Activated T-cell treated with anti-CD3 and anti-CD28 coated beads, Interleukin-2, amount 50 U/mL, for 4 hours (primary cell): ENCODE measurements around the gene FAM13A. TPM values are rescaled to one million over a fixed set of nuclear protein-coding genes. Genes with fewer than 3 reads are reported as not detected.

Experiments used
- ATAC-seq, 2 donors: fragments of 200-7000 bp; cut with Tn5 transposase; one replicate each; pipeline ENCODE4 v1.10.0; 2021
- DNase-seq: peaks from one replicate; pipeline ENCODE4 v3.0.0-alpha.2; 2020
- H3K27me3 Mint-ChIP-seq: one replicate; pipeline ENCODE4 v1.8.0; 2021; ENCODE audit warnings: low read depth, mixed read lengths
- H3K36me3 Mint-ChIP-seq: one replicate; pipeline ENCODE4 v1.8.0; 2022; ENCODE audit warnings: mixed read lengths; ENCODE audit not compliant: insufficient read depth
- H3K4me1 Mint-ChIP-seq: one replicate; pipeline ENCODE4 v1.8.0; 2021; ENCODE audit warnings: low read depth, mixed read lengths
- H3K4me3 Mint-ChIP-seq: one replicate; pipeline ENCODE4 v1.8.0; 2021; ENCODE audit warnings: mild to moderate bottlenecking, moderate library complexity, mixed read lengths
- H3K9me3 Mint-ChIP-seq: one replicate; pipeline ENCODE4 v1.8.0; 2021; ENCODE audit warnings: mixed read lengths
- total RNA-seq, 3 donors: library from RNA; stranded (reverse); gene quantifications; one replicate each; pipeline ENCODE4 v1.2.1, GENCODE V29; 2021

The FAM13A gene
- total RNA-seq, 3 donors from 2014 or later = 0.38 to 0.86 (median 0.63) TPM

DNA sequence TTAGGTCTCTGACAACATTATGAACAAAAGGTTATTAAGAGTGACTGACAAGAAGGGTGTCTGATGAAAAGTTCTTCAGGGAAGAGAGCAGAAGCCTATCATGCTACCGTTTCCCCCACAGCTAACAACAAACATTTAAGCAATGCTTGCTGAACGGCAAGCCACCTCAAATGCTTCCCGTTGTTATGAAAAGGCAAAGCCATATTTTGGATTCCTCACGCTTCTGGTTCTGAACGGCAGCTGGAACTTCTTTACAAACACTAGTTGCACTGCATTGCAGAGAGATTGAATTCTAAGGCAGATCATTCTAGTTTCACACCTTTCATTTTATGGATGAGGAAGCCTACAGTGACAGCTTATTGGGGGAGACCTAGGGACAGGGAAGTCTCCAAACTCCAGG is 310.8 kb downstream of the FAM13A start:
- no peak for ATAC-seq
- H3K9me3 Mint-ChIP-seq = no peaks in the 10 kb centered on the region
- H3K4me1 Mint-ChIP-seq = no peaks in the 10 kb centered on the region
- H3K36me3 Mint-ChIP-seq = peaks cover 18% of the 10 kb centered on the region
- DNase-seq = no peak
- H3K4me3 Mint-ChIP-seq = no peak overlapping the region
- no peaks in the 10 kb centered on the region for H3K27me3 Mint-ChIP-seq

GRCh38 chr4:88745581-88746163 is 311.3 kb downstream of the FAM13A start:
- no peaks in the 10 kb centered on the region for H3K9me3 Mint-ChIP-seq
- H3K4me3 Mint-ChIP-seq = no peak overlapping the region
- H3K36me3 Mint-ChIP-seq = peaks cover 18% of the 10 kb centered on the region
- DNase-seq = no peak
- no peak for ATAC-seq
- H3K27me3 Mint-ChIP-seq = no peaks in the 10 kb centered on the region
- H3K4me1 Mint-ChIP-seq = no peaks in the 10 kb centered on the region

DNA sequence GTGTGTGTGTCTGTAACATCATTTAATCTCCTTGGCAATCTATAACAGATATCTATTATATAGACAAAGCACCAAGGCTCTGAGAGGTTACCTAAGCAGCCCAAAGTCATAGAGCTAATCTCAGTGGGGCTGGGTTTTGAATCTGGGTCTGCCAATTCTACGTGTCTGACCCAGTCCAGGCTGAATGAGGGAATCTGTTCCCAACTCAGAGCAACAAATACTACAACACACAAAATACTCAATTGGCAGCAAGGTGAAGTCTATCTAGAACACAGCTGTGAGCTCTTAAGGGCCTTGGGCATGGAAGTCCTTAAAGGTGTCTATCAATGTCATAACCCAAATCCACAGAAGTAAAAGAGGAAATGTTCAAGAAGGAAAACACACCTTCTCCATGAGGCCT is 311.8 kb downstream of the FAM13A start:
- Mint-ChIP-seq H3K27me3 (no peaks in the 10 kb centered on the region), H3K4me3 (no peak overlapping the region), H3K4me1 (no peaks in the 10 kb centered on the region), H3K9me3 (no peaks in the 10 kb centered on the region), H3K36me3 (peaks cover 17% of the 10 kb centered on the region)
- no peak for ATAC-seq
- DNase-seq = no peak

- DNase-seq = no peak
- Mint-ChIP-seq H3K4me3 (no peak overlapping the region), H3K27me3 (no peaks in the 10 kb centered on the region), H3K36me3 (peaks cover 14% of the 10 kb centered on the region), H3K4me1 (no peaks in the 10 kb centered on the region), H3K9me3 (no peaks in the 10 kb centered on the region)
- no peak for ATAC-seq
Measured at GRCh38 chr4:88744609-88745008, 312.4 kb downstream of the FAM13A start.

- Mint-ChIP-seq H3K27me3 (no peaks in the 10 kb centered on the region), H3K36me3 (peaks cover 9% of the 10 kb centered on the region), H3K4me1 (peaks cover 1% of the 10 kb centered on the region), H3K4me3 (no peak overlapping the region), H3K9me3 (no peaks in the 10 kb centered on the region)
- no peak for DNase-seq
- ATAC-seq = no peak
Measured at GRCh38 chr4:88743696-88744095, 313.3 kb downstream of the FAM13A start.

DNA sequence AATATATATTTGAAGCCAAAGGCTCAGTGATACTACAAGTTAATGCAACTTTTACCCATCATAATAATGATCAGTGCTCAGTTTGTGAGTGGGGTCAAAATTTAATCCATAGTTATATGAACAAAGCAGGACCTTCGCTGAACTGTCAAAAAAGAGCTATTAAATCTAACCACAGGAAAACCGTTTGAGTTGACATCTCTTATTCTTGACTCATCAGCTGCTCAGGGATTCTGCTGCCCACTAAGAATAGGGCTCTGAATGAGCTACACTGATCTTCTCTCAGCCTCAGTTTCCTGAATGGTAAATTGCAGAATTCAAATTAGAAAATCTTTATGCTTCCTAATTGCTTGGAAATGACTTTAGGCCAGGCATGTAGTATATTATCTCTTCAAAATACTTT is 314.4 kb downstream of the FAM13A start:
- no peak for ATAC-seq
- DNase-seq = no peak
- Mint-ChIP-seq H3K36me3 (peaks cover 4% of the 10 kb centered on the region), H3K9me3 (no peaks in the 10 kb centered on the region), H3K27me3 (no peaks in the 10 kb centered on the region), H3K4me1 (peaks cover 9% of the 10 kb centered on the region), H3K4me3 (no peak overlapping the region)

DNA sequence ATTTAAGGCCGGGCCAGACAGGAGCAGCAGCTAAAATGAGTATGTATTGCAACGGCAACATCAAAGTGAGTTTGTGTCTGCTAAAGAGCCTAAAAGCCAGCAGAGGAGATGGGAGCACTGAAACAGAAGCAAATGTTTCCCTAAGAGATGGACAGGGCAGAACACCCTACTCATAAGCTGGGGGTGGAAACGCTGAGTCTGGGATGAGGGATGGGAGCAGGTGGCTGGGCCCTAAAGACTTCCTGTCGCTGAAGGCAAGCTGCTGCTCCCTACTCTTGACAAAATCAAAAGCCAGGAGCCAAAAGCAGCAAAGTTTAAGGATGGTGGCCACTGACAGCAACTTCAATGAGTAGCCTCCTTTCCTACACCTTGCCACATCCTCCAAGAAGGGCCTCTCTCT is 318.8 kb downstream of the FAM13A start:
- Mint-ChIP-seq H3K27me3 (no peaks in the 10 kb centered on the region), H3K4me3 (no peak overlapping the region), H3K4me1 (peaks cover 16% of the 10 kb centered on the region), H3K36me3 (no peaks in the 10 kb centered on the region), H3K9me3 (no peaks in the 10 kb centered on the region)
- DNase-seq = no peak
- ATAC-seq = no peak

GRCh38 chr4:88737307-88737941 is 319.6 kb downstream of the FAM13A start:
- Mint-ChIP-seq H3K27me3 (no peaks in the 10 kb centered on the region), H3K9me3 (no peaks in the 10 kb centered on the region), H3K4me1 (peaks cover 16% of the 10 kb centered on the region), H3K4me3 (peak overlapping the region; percentile 59), H3K36me3 (no peaks in the 10 kb centered on the region)
- DNase-seq (peak; percentile 7), ATAC-seq (peak; percentile 51 to 72)

GRCh38 chr4:88736264-88736663 is 320.7 kb downstream of the FAM13A start:
- Mint-ChIP-seq H3K36me3 (peaks cover under 1% of the 10 kb centered on the region), H3K4me3 (no peak overlapping the region), H3K4me1 (peaks cover 16% of the 10 kb centered on the region), H3K9me3 (no peaks in the 10 kb centered on the region), H3K27me3 (no peaks in the 10 kb centered on the region)
- no peak for ATAC-seq
- no peak for DNase-seq

- Mint-ChIP-seq H3K4me3 (no peak overlapping the region), H3K9me3 (no peaks in the 10 kb centered on the region), H3K4me1 (peaks cover 16% of the 10 kb centered on the region), H3K36me3 (peaks cover 1% of the 10 kb centered on the region), H3K27me3 (no peaks in the 10 kb centered on the region)
- no peak for ATAC-seq
- DNase-seq = no peak
Measured at GRCh38 chr4:88735564-88735963, 321.4 kb downstream of the FAM13A start.

DNA sequence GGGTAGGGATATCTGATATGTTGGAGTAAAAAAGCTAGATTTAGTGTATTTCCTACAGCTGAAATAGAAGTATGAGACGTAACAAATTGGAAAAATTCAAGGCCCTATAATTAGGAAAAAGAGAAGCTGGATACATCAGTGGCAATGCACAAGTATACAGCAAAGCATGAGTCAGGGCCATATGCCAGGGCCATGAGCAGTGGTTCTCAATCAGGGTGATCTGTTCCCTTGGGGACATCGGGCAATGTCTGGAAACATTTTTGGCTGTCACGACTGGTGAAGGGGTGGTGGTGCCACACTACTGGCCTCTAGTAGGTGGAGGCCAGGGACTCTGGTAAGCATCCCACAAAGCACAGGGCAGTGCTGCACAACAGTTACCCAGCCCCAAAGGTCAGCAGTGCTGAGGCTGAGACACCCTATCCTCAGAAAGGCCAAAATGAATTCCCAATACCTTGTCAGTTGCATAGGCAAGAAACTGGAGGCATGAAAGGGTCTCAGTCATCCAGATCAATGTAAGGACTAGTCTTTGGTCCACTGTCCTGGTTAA is 322.5 kb downstream of the FAM13A start:
- ATAC-seq = no peak
- H3K4me3 Mint-ChIP-seq = no peak overlapping the region
- no peak for DNase-seq
- no peaks in the 10 kb centered on the region for H3K27me3 Mint-ChIP-seq
- peaks cover 1% of the 10 kb centered on the region for H3K36me3 Mint-ChIP-seq
- H3K4me1 Mint-ChIP-seq = peaks cover 16% of the 10 kb centered on the region
- H3K9me3 Mint-ChIP-seq = no peaks in the 10 kb centered on the region

GRCh38 chr4:88732714-88733368 is 324.1 kb downstream of the FAM13A start:
- H3K4me3 Mint-ChIP-seq = no peak overlapping the region
- ATAC-seq (no peak), DNase-seq (no peak)
- H3K9me3 Mint-ChIP-seq = no peaks in the 10 kb centered on the region
- H3K27me3 Mint-ChIP-seq = no peaks in the 10 kb centered on the region
- peaks cover 9% of the 10 kb centered on the region for H3K4me1 Mint-ChIP-seq
- peaks cover 2% of the 10 kb centered on the region for H3K36me3 Mint-ChIP-seq

DNA sequence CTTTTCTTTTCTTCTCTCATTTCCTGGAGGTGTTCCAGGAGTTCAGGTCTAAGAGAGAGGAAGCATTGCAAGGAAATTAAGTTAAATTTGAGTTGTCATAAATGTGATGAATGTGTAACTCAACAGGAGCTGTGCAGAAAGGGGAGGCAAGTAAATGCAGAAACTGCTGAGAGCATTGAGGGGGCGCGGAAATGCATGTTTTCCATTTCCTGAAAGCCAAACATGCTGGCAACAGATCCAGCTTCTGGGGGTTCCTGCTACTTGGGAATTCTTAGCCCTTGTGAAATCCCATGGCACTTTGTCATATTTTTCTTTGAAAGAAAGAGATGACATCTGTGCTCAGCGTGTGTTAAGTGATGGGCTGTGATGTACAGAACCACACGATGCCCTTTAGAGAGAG is 325.6 kb downstream of the FAM13A start:
- H3K4me1 Mint-ChIP-seq = no peaks in the 10 kb centered on the region
- ATAC-seq = no peak
- no peaks in the 10 kb centered on the region for H3K9me3 Mint-ChIP-seq
- H3K4me3 Mint-ChIP-seq = no peak overlapping the region
- H3K36me3 Mint-ChIP-seq = peaks cover 13% of the 10 kb centered on the region
- no peaks in the 10 kb centered on the region for H3K27me3 Mint-ChIP-seq
- no peak for DNase-seq

GRCh38 chr4:88730811-88731210 is 326.2 kb downstream of the FAM13A start:
- Mint-ChIP-seq H3K36me3 (peaks cover 13% of the 10 kb centered on the region), H3K4me3 (no peak overlapping the region), H3K4me1 (no peaks in the 10 kb centered on the region), H3K27me3 (no peaks in the 10 kb centered on the region), H3K9me3 (no peaks in the 10 kb centered on the region)
- ATAC-seq (no peak), DNase-seq (no peak)
